ENCODE data around the gene AKIRIN2.

AKIRIN2 gene

DNA sequence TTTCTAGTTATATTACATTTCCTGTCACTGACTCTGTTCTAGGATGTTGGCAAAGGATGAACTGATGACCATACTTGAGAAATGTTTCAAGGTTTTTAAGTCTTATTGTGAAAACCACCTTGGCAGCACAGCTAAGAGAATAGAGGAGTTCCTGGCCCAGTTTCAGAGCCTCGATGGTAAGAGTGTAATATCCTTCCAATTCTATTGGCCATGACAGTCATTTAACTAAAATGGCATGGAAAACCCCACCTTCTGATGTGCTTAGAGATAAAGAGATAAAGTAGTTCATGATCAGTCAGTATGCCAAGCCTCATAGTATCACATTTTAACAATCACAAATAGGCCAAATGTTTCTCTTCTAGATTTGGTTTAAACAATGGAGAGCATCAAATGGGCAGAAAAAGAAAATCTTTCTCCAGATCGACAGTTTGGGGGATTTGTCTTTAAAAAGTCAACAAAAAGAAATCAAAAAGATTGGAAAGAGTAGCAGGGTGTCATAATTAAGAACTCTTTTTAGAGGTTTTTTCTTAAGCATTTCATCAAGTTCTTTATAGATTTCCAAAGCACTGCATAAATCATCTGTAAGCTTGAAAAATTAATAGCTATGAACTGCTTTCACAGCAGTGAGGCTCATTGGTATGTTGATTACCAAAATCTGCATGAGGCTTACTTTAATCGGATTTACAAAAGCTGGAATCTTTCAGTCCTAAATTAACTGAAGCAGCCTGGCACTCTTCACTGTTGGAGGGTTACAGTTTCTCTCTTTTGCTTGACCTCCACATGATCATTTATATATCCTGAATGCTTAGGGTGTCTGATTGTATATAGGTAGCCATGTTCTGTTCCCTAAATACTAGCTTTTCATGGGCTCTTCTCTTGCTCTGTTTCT lies 48.7 kb downstream of the AKIRIN2 start:
- no peak overlapping the region for H3K4me3 ChIP-seq (ENCODE audit: control insufficient read depth, low read depth, low read length)
- TF ChIP-seq CTCF (conservative IDR thresholded peaks at IDR 0.05; ENCODE audit: control insufficient read depth, insufficient read depth, low read depth, low read length): no peak
- no peak for DNase-seq (ENCODE audit: low read depth)

DNA sequence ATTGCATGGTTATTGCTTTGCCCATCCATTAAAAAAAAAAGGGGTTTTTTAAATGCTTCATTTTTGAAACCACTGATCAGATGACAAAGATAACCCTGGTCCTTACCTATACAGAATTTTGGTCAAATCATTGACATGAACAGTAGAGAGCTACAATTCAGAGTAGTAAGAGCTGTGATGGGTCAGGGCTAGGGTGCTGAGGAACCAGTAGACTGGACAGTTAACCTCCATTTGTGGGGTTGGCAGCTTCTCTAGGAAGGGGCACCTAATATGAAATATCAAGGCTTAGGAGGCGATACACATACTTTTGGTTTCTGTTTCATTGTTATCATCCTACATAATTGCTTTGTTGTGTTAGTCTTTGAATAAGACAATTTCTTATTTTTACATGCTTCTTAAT lies 57.0 kb downstream of the AKIRIN2 start:
- no peak for TF ChIP-seq CTCF (conservative IDR thresholded peaks at IDR 0.05; ENCODE audit: control insufficient read depth, insufficient read depth, low read depth, low read length)
- DNase-seq (ENCODE audit: low read depth): no peak

DNA sequence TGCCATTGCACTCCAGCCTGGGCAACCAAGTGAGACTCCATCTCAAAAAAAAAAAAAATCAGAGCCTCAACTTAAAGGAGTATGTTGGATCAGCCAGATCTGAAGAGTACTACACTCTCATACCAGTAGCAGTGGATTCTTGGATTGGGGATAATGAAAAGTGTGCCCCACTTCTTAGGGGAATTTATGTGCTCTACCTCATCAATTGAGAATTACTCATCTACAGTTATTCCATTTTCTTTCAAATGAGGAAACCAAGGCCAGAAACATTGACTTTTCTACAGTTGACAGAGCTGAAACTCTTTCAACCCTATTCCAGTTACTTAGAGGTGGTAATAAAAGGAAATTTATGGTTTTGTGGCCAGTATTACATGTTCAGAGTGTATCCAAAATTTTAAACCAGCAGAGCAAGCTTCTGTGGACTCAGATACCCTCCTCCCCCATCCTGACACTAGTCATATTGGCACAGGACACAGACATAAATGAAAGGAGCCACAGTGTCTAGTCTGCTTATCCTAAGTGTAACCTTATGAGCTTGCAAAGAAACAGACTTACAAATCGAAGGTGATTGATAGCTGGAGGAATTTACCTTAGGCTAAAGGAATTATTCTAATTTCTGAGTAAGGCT lies 60.9 kb downstream of the AKIRIN2 start:
- DNase-seq (ENCODE audit: low read depth): no peak
- no peak overlapping the region for H3K4me3 ChIP-seq (ENCODE audit: control insufficient read depth, low read depth, low read length)
- TF ChIP-seq CTCF (conservative IDR thresholded peaks at IDR 0.05; ENCODE audit: control insufficient read depth, insufficient read depth, low read depth, low read length): no peak

More for the DNA sequence above, 57.0 kb downstream of the AKIRIN2 start:
- H3K4me3 ChIP-seq (ENCODE audit: control insufficient read depth, low read depth, low read length): no peak overlapping the region

DNA sequence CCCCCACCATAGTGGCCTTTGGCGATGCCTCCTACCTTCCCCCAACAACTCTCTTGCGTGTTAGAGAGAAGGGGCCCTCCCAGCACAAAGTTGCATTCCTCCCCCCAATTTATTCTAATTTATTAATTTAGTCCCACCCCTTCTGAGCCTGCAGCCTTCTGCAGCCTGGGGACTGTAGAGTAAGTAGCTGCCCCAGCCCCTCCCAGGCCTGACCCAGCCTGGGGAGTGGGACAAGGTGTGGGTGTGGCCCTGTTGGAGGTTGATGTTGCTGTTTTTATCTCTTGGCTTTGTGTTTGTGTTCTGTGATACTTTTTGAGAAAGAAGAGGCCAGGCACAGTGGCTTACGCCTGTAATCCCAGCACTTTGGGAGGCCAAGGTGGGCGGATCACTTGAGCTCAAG lies 62.7 kb downstream of the AKIRIN2 start:
- H3K4me3 ChIP-seq (ENCODE audit: control insufficient read depth, low read depth, low read length): no peak overlapping the region
- no peak for TF ChIP-seq CTCF (conservative IDR thresholded peaks at IDR 0.05; ENCODE audit: control insufficient read depth, insufficient read depth, low read depth, low read length)
- no peak for DNase-seq (ENCODE audit: low read depth)

GRCh38 chr6:87637106-87637505 lies 64.9 kb downstream of the AKIRIN2 start:
- no peak for DNase-seq (ENCODE audit: low read depth)
- H3K4me3 ChIP-seq (ENCODE audit: control insufficient read depth, low read depth, low read length): no peak overlapping the region
- no peak for TF ChIP-seq CTCF (conservative IDR thresholded peaks at IDR 0.05; ENCODE audit: control insufficient read depth, insufficient read depth, low read depth, low read length)

GRCh38 chr6:87636315-87636714 lies 65.7 kb downstream of the AKIRIN2 start:
- no peak for DNase-seq (ENCODE audit: low read depth)
- H3K4me3 ChIP-seq (ENCODE audit: control insufficient read depth, low read depth, low read length): no peak overlapping the region
- TF ChIP-seq CTCF (conservative IDR thresholded peaks at IDR 0.05; ENCODE audit: control insufficient read depth, insufficient read depth, low read depth, low read length): no peak
